OCI-LY1 (cell line): ENCODE data around the gene FBRSL1.

Experiments
- EZH2 ChIP-seq: fragments of 200-600 bp; sonication (generic), shearing (Covaris generic); IDR thresholded peaks from 2 replicates; pipeline ENCODE4 v1.8.0; 2017; ENCODE audit warnings: borderline replicate concordance, mixed run types, mild to moderate bottlenecking, antibody characterized with exemption, low read length, moderate library complexity, mixed read lengths
- TF ChIP-seq, protein P1 (sequence below): fragments of 200-600 bp; sonication (generic), shearing (Covaris generic); IDR thresholded peaks from 2 replicates; pipeline ENCODE4 v1.5.1; 2017; ENCODE audit warnings: mild to moderate bottlenecking, antibody characterized with exemption, low read length, moderate library complexity, mixed read lengths

DNA sequence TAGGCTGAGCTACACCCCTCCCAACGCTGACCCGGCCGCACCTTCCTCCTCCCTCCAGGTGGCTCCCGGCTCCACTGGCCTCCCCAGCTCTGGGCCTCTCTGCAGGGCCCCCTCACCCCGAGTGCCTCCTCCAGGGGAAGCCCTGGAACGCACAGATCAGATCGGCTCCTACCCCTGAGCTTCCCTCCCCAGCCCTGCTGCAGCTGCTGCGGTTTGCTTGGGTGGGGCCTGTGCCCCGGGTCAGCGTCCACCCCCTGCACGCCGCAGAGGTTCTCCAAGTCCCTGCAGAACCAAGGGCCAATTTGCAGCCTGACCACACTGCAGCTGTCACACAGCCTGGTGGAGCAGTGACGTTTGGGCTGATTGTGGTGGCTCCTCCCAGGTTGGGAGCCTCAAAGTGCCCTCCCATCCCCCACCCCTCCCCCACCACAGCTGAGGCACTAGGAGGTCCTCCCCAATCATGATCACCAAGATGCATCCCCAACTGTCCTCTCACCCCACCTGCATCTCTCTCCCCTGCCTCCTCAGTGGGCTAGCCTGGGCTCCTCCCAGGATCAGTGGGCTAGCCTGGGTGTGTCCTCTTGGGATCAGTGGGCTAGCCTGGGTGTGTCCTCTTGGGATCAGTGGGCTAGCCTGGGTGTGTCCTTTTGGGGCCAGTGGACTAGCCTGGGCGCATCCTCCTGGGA, 12.8 kb upstream of the FBRSL1 start:
- TF ChIP-seq, protein P1, sequence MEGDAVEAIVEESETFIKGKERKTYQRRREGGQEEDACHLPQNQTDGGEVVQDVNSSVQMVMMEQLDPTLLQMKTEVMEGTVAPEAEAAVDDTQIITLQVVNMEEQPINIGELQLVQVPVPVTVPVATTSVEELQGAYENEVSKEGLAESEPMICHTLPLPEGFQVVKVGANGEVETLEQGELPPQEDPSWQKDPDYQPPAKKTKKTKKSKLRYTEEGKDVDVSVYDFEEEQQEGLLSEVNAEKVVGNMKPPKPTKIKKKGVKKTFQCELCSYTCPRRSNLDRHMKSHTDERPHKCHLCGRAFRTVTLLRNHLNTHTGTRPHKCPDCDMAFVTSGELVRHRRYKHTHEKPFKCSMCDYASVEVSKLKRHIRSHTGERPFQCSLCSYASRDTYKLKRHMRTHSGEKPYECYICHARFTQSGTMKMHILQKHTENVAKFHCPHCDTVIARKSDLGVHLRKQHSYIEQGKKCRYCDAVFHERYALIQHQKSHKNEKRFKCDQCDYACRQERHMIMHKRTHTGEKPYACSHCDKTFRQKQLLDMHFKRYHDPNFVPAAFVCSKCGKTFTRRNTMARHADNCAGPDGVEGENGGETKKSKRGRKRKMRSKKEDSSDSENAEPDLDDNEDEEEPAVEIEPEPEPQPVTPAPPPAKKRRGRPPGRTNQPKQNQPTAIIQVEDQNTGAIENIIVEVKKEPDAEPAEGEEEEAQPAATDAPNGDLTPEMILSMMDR, result no peak
- no peak for TF ChIP-seq EZH2
